Peyer's patch (tissue), 4 donors: ENCODE measurements around the gene TBXAS1.

Experiments
- POLR2A ChIP-seq, 2 donors: fragments of 450-650 bp; IDR thresholded peaks; one replicate each; pipeline ENCODE4 v1.5.1; 2017; ENCODE audit warnings: antibody characterized with exemption in 2 of 2, mild to moderate bottlenecking in 2 of 2, moderate library complexity in 2 of 2
- TF ChIP-seq, protein P1 (sequence below), 6 experiments: fragments of 450-650 bp in 4 of 6; fragments of 200-600 bp in 2 of 6; sonication (generic) in 1 of 6; IDR thresholded peaks; one replicate each; pipeline ENCODE4 v1.5.1; 2017 to 2019; ENCODE audit warnings: antibody characterized with exemption in 6 of 6, mild to moderate bottlenecking in 3 of 6, moderate library complexity in 1 of 6

DNA sequence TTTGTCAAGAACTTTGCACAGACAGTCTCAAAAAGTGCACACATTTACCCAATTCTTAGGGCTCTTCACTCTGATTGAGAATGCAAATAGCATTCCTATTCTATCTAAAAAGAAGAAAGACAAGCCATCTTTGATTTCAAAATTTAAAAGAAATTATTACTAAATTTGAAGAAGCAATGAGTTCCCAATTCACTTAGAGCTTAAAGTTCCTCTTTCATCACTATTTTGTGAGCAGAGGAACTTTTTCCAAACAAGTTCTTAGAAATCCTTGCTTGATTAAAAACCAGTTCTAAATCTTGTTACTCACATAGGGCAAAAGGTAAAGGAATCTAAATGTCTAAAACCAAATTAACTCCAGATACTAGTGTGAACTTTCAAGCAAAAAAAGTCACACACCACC, 56.4 kb downstream of the TBXAS1 start:
- TF ChIP-seq, protein P1, sequence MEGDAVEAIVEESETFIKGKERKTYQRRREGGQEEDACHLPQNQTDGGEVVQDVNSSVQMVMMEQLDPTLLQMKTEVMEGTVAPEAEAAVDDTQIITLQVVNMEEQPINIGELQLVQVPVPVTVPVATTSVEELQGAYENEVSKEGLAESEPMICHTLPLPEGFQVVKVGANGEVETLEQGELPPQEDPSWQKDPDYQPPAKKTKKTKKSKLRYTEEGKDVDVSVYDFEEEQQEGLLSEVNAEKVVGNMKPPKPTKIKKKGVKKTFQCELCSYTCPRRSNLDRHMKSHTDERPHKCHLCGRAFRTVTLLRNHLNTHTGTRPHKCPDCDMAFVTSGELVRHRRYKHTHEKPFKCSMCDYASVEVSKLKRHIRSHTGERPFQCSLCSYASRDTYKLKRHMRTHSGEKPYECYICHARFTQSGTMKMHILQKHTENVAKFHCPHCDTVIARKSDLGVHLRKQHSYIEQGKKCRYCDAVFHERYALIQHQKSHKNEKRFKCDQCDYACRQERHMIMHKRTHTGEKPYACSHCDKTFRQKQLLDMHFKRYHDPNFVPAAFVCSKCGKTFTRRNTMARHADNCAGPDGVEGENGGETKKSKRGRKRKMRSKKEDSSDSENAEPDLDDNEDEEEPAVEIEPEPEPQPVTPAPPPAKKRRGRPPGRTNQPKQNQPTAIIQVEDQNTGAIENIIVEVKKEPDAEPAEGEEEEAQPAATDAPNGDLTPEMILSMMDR (IDR thresholded peaks at IDR 0.05), result no peak
- no peak for TF ChIP-seq POLR2A (IDR thresholded peaks at IDR 0.05)
